GM06990 (cell line): ENCODE results near the gene TCAIM.
"Not testable (repeated sequence)": the region's sequence is repeated elsewhere in the genome, so short reads cannot be mapped to it uniquely, and the experiment has no call there.

Experiments
- DNase-seq: peaks from one replicate; pipeline ENCODE4 v3.0.0-alpha.2; 2011; ENCODE audit not compliant: insufficient read length; ENCODE audit errors: extremely low read depth
- H3K27me3 ChIP-seq: replicated peaks from 2 replicates; pipeline ENCODE4 v1.6.0; 2011; ENCODE audit warnings: low read length; ENCODE audit not compliant: control insufficient read depth, insufficient read depth
- H3K36me3 ChIP-seq: 2 replicates; pipeline ENCODE4 v1.5.1; 2011; ENCODE audit warnings: low read length; ENCODE audit not compliant: control insufficient read depth, insufficient read depth
- H3K4me3 ChIP-seq: replicated peaks from 2 replicates; pipeline ENCODE4 v1.5.1; 2011; ENCODE audit warnings: low read depth, mild to moderate bottlenecking, control low read depth, low read length
- CTCF ChIP-seq: IDR thresholded peaks from 2 replicates; pipeline ENCODE4 v1.5.1; 2011; ENCODE audit warnings: low read length, control low read depth, mild to moderate bottlenecking, inconsistent platforms; ENCODE audit not compliant: insufficient read depth, poor library complexity, severe bottlenecking

TCAIM gene

GRCh38 chr3:44414517-44415090 lies 76.0 kb downstream of the TCAIM start:
- H3K36me3 ChIP-seq, result no peaks in the 10 kb centered on the region

GRCh38 chr3:44415421-44415820 lies 76.9 kb downstream of the TCAIM start:
- TF ChIP-seq CTCF, result no peak
- no peak for DNase-seq
- Histone ChIP-seq H3K27me3 (no peaks in the 10 kb centered on the region), H3K36me3 (no peaks in the 10 kb centered on the region), H3K4me3 (no peak overlapping the region)

More at GRCh38 chr3:44414517-44415090, 76.0 kb downstream of the TCAIM start:
- no peaks in the 10 kb centered on the region for H3K27me3 ChIP-seq
- no peak overlapping the region for H3K4me3 ChIP-seq
- no peak for DNase-seq
- TF ChIP-seq CTCF, result no peak

GRCh38 chr3:44416031-44417030 lies 77.8 kb downstream of the TCAIM start:
- no peak for DNase-seq
- TF ChIP-seq CTCF, result no peak

GRCh38 chr3:44418118-44418517 lies 79.6 kb downstream of the TCAIM start:
- H3K36me3 ChIP-seq, DNase-seq, H3K27me3 ChIP-seq: not testable (repeated sequence)

More at GRCh38 chr3:44416031-44417030, 77.8 kb downstream of the TCAIM start:
- Histone ChIP-seq H3K27me3 (no peaks in the 10 kb centered on the region), H3K36me3 (no peaks in the 10 kb centered on the region), H3K4me3 (no peak overlapping the region)

GRCh38 chr3:44418549-44418948 lies 80.0 kb downstream of the TCAIM start:
- H3K4me3 ChIP-seq, result no peak overlapping the region
- H3K36me3 ChIP-seq, result no peaks in the 10 kb centered on the region
- peak; percentile 27 for TF ChIP-seq CTCF
- H3K27me3 ChIP-seq, result no peaks in the 10 kb centered on the region
- DNase-seq, result no peak

More at GRCh38 chr3:44418118-44418517, 79.6 kb downstream of the TCAIM start:
- not testable (repeated sequence) for H3K4me3 ChIP-seq
